Ishikawa (cell line): ENCODE data around the gene RBMS1.
A peak's percentile ranks its signal among the peaks of the same experiment; 100 is the strongest.

Source experiments
- CEBPB ChIP-seq: IDR thresholded peaks from 2 replicates; pipeline ENCODE4 v1.6.1; 2012
- CREB1 ChIP-seq: IDR thresholded peaks from 2 replicates; pipeline ENCODE4 v1.6.1; 2012; ENCODE audit warnings: low read depth
- EGR1 ChIP-seq: IDR thresholded peaks from 2 replicates; pipeline ENCODE4 v1.6.1; 2012
- EP300 ChIP-seq: IDR thresholded peaks from 2 replicates; pipeline ENCODE4 v1.6.1; 2012; ENCODE audit warnings: borderline replicate concordance
- FOXM1 ChIP-seq: IDR thresholded peaks from 2 replicates; pipeline ENCODE4 v1.6.1; 2012; ENCODE audit warnings: low read depth, borderline replicate concordance
- NFIC ChIP-seq: IDR thresholded peaks from 2 replicates; pipeline ENCODE4 v1.6.1; 2012
- RAD21 ChIP-seq: IDR thresholded peaks from 2 replicates; pipeline ENCODE4 v1.6.1; 2012; ENCODE audit warnings: low read depth
- REST ChIP-seq: IDR thresholded peaks from 2 replicates; pipeline ENCODE4 v1.6.1; 2012; ENCODE audit warnings: low read depth, mild to moderate bottlenecking
- TAF1 ChIP-seq: IDR thresholded peaks from 2 replicates; pipeline ENCODE4 v1.6.1; 2012; ENCODE audit warnings: low read depth, mild to moderate bottlenecking
- TCF12 ChIP-seq: IDR thresholded peaks from 2 replicates; pipeline ENCODE4 v1.6.1; 2012; ENCODE audit warnings: low read depth
- TEAD4 ChIP-seq: IDR thresholded peaks from 2 replicates; pipeline ENCODE4 v1.6.1; 2012
- YY1 ChIP-seq: IDR thresholded peaks from 2 replicates; pipeline ENCODE4 v1.6.1; 2012; ENCODE audit warnings: low read depth
- ZBTB7A ChIP-seq: IDR thresholded peaks from 2 replicates; pipeline ENCODE4 v1.6.1; 2012; ENCODE audit warnings: low read depth
- TF ChIP-seq, protein P1 (sequence below): IDR thresholded peaks from 2 replicates; pipeline ENCODE4 v1.6.1; 2012
- TF ChIP-seq, protein P2 (sequence below): IDR thresholded peaks from 2 replicates; pipeline ENCODE4 v1.6.1; 2012

Gene RBMS1

GRCh38 chr2:160310118-160310828, 183.3 kb downstream of the RBMS1 start:
- no peak for TF ChIP-seq EGR1
- no peak for TF ChIP-seq YY1
- TF ChIP-seq FOXM1, result no peak
- no peak for TF ChIP-seq REST
- TF ChIP-seq TEAD4, result no peak
- TF ChIP-seq CEBPB, result no peak
- TF ChIP-seq TAF1, result no peak
- TF ChIP-seq TCF12, result no peak
- TF ChIP-seq RAD21, result no peak
- TF ChIP-seq, protein P1, sequence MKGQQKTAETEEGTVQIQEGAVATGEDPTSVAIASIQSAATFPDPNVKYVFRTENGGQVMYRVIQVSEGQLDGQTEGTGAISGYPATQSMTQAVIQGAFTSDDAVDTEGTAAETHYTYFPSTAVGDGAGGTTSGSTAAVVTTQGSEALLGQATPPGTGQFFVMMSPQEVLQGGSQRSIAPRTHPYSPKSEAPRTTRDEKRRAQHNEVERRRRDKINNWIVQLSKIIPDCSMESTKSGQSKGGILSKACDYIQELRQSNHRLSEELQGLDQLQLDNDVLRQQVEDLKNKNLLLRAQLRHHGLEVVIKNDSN, result no peak
- TF ChIP-seq, protein P2, sequence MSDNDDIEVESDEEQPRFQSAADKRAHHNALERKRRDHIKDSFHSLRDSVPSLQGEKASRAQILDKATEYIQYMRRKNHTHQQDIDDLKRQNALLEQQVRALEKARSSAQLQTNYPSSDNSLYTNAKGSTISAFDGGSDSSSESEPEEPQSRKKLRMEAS, result no peak
- no peak for TF ChIP-seq ZBTB7A
- TF ChIP-seq CREB1, result no peak
- TF ChIP-seq EP300, result no peak
- no peak for TF ChIP-seq NFIC

GRCh38 chr2:160309585-160309984, 184.0 kb downstream of the RBMS1 start:
- no peak for TF ChIP-seq NFIC
- TF ChIP-seq FOXM1, result no peak
- TF ChIP-seq CREB1, result no peak
- no peak for TF ChIP-seq ZBTB7A
- no peak for TF ChIP-seq TCF12
- TF ChIP-seq YY1, result no peak
- TF ChIP-seq, protein P2, result no peak
- TF ChIP-seq REST, result no peak
- TF ChIP-seq, protein P1, result no peak
- TF ChIP-seq CEBPB, result no peak
- no peak for TF ChIP-seq TAF1
- TF ChIP-seq EGR1, result no peak
- TF ChIP-seq EP300, result no peak

DNA sequence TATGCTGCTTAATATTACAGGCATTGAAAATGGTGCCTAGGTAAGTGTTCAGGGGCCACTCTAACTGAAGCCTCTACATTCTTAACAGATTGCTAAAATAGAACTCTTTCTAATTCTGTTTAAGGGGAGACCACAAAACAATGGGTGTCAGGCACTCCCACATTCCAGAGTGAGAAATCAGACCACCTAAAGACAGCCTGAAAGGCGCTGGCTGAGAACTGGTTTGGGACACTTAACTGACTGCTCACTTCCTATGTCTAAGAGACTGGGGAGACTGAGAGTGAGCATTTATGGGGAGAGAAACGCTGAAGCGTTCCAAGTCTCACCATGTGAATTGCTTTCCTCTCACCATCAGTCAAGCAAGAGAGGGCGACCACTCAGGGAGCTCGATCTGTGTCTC, 184.7 kb downstream of the RBMS1 start:
- TF ChIP-seq, protein P2, result no peak
- no peak for TF ChIP-seq ZBTB7A
- peak; percentile 75 for TF ChIP-seq TEAD4
- TF ChIP-seq EP300, result peak; percentile 67; the same call in 1 of the 2 replicates
- TF ChIP-seq TCF12, result peak; percentile 77
- no peak for TF ChIP-seq REST

- peak; percentile 76 for TF ChIP-seq NFIC
- no peak for TF ChIP-seq CEBPB
- TF ChIP-seq TEAD4, result peak; percentile 19; the same call in 1 of the 2 replicates
- TF ChIP-seq RAD21, result no peak
Measured at GRCh38 chr2:160308476-160308875, 185.1 kb downstream of the RBMS1 start.
